HG03045 (cell line): Measurements from ENCODE around the gene DGKI.

Experiments
- ATAC-seq: cut with Tn5 transposase; IDR thresholded peaks from one replicate; pipeline ENCODE4 v1.9.1; 2021; ENCODE audit warnings: mild to moderate bottlenecking, moderate library complexity; ENCODE audit not compliant: unreplicated experiment

DGKI gene

GRCh38 chr7:137439829-137440825, 406.6 kb downstream of the DGKI start:
- ATAC-seq: no peak

- ATAC-seq: no peak
Measured at GRCh38 chr7:137434946-137435345, 411.8 kb downstream of the DGKI start.

- no peak for ATAC-seq
Measured at GRCh38 chr7:137434530-137434929, 412.2 kb downstream of the DGKI start.

GRCh38 chr7:137423321-137423720, 423.5 kb downstream of the DGKI start:
- no peak for ATAC-seq

- ATAC-seq: no peak
Measured at GRCh38 chr7:137421366-137421765, 425.4 kb downstream of the DGKI start.

- no peak for ATAC-seq
Measured at GRCh38 chr7:137418841-137419240, 427.9 kb downstream of the DGKI start.

GRCh38 chr7:137417464-137417863, 429.3 kb downstream of the DGKI start:
- no peak for ATAC-seq

GRCh38 chr7:137413901-137414300, 432.9 kb downstream of the DGKI start:
- no peak for ATAC-seq

- ATAC-seq: no peak
Measured at GRCh38 chr7:137411446-137411845, 435.3 kb downstream of the DGKI start.

- ATAC-seq: no peak
Measured at GRCh38 chr7:137408126-137408525, 438.6 kb downstream of the DGKI start.

GRCh38 chr7:137407078-137407477, 439.7 kb downstream of the DGKI start:
- ATAC-seq: no peak

- ATAC-seq: no peak
Measured at GRCh38 chr7:137404660-137405317, 442.0 kb downstream of the DGKI start.

- ATAC-seq: no peak
Measured at GRCh38 chr7:137403353-137403695, 443.4 kb downstream of the DGKI start.

GRCh38 chr7:137402536-137403352, 444.0 kb downstream of the DGKI start:
- ATAC-seq: no peak

- no peak for ATAC-seq
Measured at GRCh38 chr7:137399827-137400823, 446.6 kb downstream of the DGKI start.

- no peak for ATAC-seq
Measured at GRCh38 chr7:137396051-137396450, 450.7 kb downstream of the DGKI start.

- no peak for ATAC-seq
Measured at GRCh38 chr7:137395420-137395819, 451.4 kb downstream of the DGKI start.

- ATAC-seq: no peak
Measured at GRCh38 chr7:137393570-137393969, 453.2 kb downstream of the DGKI start.

GRCh38 chr7:137390076-137390475, 456.7 kb downstream of the DGKI start:
- no peak for ATAC-seq

- ATAC-seq: no peak
Measured at GRCh38 chr7:137388916-137389315, 457.9 kb downstream of the DGKI start.
